SK-N-SH treated with all-trans-retinoic acid at 6 μM for 48 hours (cell line): ENCODE results near the gene PLEKHN1.

Experiments
- ARNTL ChIP-seq: fragments of 450-650 bp; formaldehyde crosslinking; IDR thresholded peaks from 2 replicates; pipeline ENCODE4 v1.5.0; 2020; ENCODE audit warnings: low read depth, mild to moderate bottlenecking, moderate library complexity, borderline replicate concordance
- GLIS3 ChIP-seq: fragments of 250-450 bp; sonication (Bioruptor Pico); IDR thresholded peaks from 2 replicates; pipeline ENCODE4 v1.5.0; 2020; ENCODE audit warnings: mild to moderate bottlenecking, moderate library complexity
- OSR1 ChIP-seq: fragments of 250-450 bp; sonication (Bioruptor Pico); IDR thresholded peaks from 2 replicates; pipeline ENCODE4 v1.8.0; 2022; ENCODE audit warnings: moderate library complexity, mild to moderate bottlenecking, inconsistent platforms
- PPARA ChIP-seq: fragments of 250-450 bp; sonication (Bioruptor Pico); IDR thresholded peaks from 2 replicates; pipeline ENCODE4 v1.5.0; 2020; ENCODE audit warnings: mild to moderate bottlenecking, borderline replicate concordance
- RARB ChIP-seq: fragments of 250-450 bp; sonication (Bioruptor Pico); IDR thresholded peaks from 2 replicates; pipeline ENCODE4 v1.8.0; 2021; ENCODE audit warnings: mild to moderate bottlenecking, moderate library complexity
- SNAI2 ChIP-seq: fragments of 250-450 bp; sonication (Bioruptor Pico); IDR thresholded peaks from 2 replicates; pipeline ENCODE4 v1.5.0; 2020; ENCODE audit warnings: mild to moderate bottlenecking, moderate library complexity
- ZC3H10 ChIP-seq: fragments of 250-450 bp; sonication (Bioruptor Pico); IDR thresholded peaks from 2 replicates; pipeline ENCODE4 v1.5.1; 2021; ENCODE audit warnings: mild to moderate bottlenecking, moderate library complexity
- ZFP3 ChIP-seq: fragments of 250-450 bp; sonication (Bioruptor Pico); IDR thresholded peaks from 2 replicates; pipeline ENCODE4 v1.5.0; 2020; ENCODE audit warnings: mild to moderate bottlenecking, moderate library complexity
- ZFP30 ChIP-seq: fragments of 450-650 bp; formaldehyde crosslinking; IDR thresholded peaks from 2 replicates; pipeline ENCODE4 v1.5.0; 2022; ENCODE audit warnings: mild to moderate bottlenecking, moderate library complexity
- ZNF70 ChIP-seq: fragments of 450-650 bp; formaldehyde crosslinking; IDR thresholded peaks from 2 replicates; pipeline ENCODE4 v1.5.0; 2020; ENCODE audit warnings: mild to moderate bottlenecking, moderate library complexity
- TF ChIP-seq, protein P1 (sequence below): fragments of 250-450 bp; sonication (Bioruptor Pico); IDR thresholded peaks from 2 replicates; pipeline ENCODE4 v1.5.0; 2020; ENCODE audit warnings: mild to moderate bottlenecking, moderate library complexity
- TF ChIP-seq, protein P2 (sequence below): fragments of 250-450 bp; sonication (Bioruptor Pico); IDR thresholded peaks from 2 replicates; pipeline ENCODE4 v1.8.0; 2020; ENCODE audit warnings: mild to moderate bottlenecking, moderate library complexity, borderline replicate concordance
- TF ChIP-seq, protein P3 (sequence below): fragments of 250-450 bp; sonication (Bioruptor Pico); IDR thresholded peaks from 2 replicates; pipeline ENCODE4 v1.5.1; 2020; ENCODE audit warnings: low read depth, mild to moderate bottlenecking, moderate library complexity

DNA sequence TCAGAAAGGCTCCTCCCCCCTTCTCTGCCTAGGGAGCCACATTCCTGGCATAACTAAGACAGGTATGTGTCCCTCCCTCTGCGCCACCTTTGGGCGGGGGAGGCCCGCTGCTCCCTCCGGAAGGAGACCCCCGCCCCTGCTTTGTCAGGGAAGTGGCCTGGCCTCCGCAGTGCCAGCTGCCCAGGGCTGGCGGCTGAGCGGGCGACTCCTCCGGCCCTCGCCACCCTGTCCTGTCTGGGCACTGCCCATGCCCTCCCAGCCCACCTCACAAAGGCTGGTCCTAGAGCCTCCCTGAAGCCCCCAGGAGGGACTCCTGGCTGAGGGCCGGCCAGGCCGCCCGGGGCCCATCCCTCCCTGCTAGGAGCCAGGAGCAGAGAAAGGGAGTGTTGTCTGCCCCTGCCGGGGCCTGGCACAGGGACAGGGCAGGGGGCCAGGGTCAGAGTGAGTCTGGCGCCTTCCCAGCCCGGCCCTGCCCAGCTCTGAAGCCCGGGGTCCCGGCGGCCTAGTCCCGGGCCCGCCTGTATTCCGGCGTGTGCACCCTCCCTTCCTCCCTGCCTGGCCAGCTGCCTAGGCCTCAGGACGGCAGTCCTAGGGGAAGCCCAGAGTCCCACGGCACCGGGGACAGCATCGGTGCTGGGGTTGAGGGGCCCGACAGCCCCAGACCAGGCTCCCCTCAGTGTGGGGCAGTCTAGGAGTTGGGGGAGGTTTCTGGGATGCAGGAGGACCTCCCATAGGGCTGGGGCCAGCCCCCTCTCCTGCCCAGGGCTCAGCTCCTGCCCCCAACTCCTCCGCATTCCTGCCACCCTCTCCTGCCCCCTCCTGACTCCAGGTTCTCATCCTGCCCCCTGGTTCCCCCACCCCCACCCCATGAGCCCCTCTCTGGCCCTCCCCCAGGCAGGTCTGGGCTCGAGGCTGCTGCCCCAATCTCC, 58.8 kb downstream of the PLEKHN1 start:
- TF ChIP-seq PPARA (CRISPR knock-in tag) (no peak), GLIS3 (no peak), ZFP3 (CRISPR knock-in tag) (no peak), ZFP30 (CRISPR knock-in tag) (no peak), SNAI2 (CRISPR knock-in tag) (no peak), ZNF70 (no peak), RARB (CRISPR knock-in tag) (no peak), ZC3H10 (CRISPR knock-in tag) (no peak), OSR1 (CRISPR knock-in tag) (no peak), ARNTL (CRISPR knock-in tag) (no peak)
- TF ChIP-seq, protein P1, sequence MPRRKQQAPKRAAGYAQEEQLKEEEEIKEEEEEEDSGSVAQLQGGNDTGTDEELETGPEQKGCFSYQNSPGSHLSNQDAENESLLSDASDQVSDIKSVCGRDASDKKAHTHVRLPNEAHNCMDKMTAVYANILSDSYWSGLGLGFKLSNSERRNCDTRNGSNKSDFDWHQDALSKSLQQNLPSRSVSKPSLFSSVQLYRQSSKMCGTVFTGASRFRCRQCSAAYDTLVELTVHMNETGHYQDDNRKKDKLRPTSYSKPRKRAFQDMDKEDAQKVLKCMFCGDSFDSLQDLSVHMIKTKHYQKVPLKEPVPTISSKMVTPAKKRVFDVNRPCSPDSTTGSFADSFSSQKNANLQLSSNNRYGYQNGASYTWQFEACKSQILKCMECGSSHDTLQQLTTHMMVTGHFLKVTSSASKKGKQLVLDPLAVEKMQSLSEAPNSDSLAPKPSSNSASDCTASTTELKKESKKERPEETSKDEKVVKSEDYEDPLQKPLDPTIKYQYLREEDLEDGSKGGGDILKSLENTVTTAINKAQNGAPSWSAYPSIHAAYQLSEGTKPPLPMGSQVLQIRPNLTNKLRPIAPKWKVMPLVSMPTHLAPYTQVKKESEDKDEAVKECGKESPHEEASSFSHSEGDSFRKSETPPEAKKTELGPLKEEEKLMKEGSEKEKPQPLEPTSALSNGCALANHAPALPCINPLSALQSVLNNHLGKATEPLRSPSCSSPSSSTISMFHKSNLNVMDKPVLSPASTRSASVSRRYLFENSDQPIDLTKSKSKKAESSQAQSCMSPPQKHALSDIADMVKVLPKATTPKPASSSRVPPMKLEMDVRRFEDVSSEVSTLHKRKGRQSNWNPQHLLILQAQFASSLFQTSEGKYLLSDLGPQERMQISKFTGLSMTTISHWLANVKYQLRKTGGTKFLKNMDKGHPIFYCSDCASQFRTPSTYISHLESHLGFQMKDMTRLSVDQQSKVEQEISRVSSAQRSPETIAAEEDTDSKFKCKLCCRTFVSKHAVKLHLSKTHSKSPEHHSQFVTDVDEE (CRISPR knock-in tag): no peak
- TF ChIP-seq, protein P2, sequence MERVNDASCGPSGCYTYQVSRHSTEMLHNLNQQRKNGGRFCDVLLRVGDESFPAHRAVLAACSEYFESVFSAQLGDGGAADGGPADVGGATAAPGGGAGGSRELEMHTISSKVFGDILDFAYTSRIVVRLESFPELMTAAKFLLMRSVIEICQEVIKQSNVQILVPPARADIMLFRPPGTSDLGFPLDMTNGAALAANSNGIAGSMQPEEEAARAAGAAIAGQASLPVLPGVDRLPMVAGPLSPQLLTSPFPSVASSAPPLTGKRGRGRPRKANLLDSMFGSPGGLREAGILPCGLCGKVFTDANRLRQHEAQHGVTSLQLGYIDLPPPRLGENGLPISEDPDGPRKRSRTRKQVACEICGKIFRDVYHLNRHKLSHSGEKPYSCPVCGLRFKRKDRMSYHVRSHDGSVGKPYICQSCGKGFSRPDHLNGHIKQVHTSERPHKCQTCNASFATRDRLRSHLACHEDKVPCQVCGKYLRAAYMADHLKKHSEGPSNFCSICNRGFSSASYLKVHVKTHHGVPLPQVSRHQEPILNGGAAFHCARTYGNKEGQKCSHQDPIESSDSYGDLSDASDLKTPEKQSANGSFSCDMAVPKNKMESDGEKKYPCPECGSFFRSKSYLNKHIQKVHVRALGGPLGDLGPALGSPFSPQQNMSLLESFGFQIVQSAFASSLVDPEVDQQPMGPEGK: no peak
- TF ChIP-seq, protein P3, sequence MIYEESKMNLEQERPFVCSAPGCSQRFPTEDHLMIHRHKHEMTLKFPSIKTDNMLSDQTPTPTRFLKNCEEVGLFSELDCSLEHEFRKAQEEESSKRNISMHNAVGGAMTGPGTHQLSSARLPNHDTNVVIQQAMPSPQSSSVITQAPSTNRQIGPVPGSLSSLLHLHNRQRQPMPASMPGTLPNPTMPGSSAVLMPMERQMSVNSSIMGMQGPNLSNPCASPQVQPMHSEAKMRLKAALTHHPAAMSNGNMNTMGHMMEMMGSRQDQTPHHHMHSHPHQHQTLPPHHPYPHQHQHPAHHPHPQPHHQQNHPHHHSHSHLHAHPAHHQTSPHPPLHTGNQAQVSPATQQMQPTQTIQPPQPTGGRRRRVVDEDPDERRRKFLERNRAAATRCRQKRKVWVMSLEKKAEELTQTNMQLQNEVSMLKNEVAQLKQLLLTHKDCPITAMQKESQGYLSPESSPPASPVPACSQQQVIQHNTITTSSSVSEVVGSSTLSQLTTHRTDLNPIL (CRISPR knock-in tag): no peak
